ENCODE data around the gene VAMP2.
A peak's percentile ranks its signal among the peaks of the same experiment; 100 is the strongest.

The VAMP2 gene

DNA sequence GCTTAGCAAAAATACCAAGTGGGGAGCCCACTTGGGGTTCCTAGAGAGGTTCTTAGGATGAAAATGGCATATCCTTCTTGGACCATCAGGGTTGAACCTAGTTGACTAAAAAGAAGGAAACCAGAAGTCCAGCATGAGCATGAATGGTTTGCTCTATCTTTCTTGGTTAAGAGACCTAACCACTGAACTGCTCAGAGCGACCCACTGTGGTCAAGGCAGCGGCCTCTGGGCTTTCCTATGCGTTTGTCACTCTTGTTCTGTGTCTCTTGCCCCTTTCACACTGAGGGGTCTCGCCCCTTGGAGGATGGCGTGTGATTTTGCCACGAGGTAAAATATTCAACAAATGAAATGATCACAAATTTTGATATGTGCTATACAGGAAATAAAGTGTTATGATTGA lies 27.8 kb upstream of the VAMP2 start:
- H3K27ac ChIP-seq, result peak overlapping the region; percentile 96
- TF ChIP-seq, protein P1, sequence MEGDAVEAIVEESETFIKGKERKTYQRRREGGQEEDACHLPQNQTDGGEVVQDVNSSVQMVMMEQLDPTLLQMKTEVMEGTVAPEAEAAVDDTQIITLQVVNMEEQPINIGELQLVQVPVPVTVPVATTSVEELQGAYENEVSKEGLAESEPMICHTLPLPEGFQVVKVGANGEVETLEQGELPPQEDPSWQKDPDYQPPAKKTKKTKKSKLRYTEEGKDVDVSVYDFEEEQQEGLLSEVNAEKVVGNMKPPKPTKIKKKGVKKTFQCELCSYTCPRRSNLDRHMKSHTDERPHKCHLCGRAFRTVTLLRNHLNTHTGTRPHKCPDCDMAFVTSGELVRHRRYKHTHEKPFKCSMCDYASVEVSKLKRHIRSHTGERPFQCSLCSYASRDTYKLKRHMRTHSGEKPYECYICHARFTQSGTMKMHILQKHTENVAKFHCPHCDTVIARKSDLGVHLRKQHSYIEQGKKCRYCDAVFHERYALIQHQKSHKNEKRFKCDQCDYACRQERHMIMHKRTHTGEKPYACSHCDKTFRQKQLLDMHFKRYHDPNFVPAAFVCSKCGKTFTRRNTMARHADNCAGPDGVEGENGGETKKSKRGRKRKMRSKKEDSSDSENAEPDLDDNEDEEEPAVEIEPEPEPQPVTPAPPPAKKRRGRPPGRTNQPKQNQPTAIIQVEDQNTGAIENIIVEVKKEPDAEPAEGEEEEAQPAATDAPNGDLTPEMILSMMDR (IDR thresholded peaks at IDR 0.05), result no peak
- no peak for TF ChIP-seq ZFX (IDR thresholded peaks at IDR 0.05; ENCODE audit: borderline replicate concordance)

- peak within 1 kb of the TSS; percentile 96 for H3K27ac ChIP-seq
These were observed 27.1 kb upstream of the VAMP2 start, which contains the start of gene BORCS6 for GRCh38 chr17:8189711-8190477. BORCS6 (minus strand) TSS chr17:8190180; CDS start chr17:8190140, 40 bp downstream.

GRCh38 chr17:8189041-8189710 lies 26.4 kb upstream of the VAMP2 start:
- no peak for TF ChIP-seq ZFX (IDR thresholded peaks at IDR 0.05; ENCODE audit: borderline replicate concordance)
- TF ChIP-seq, protein P1 (IDR thresholded peaks at IDR 0.05), result no peak
- H3K27ac ChIP-seq, result peak overlapping the region; percentile 96

More at GRCh38 chr17:8189711-8190477, 27.1 kb upstream of the VAMP2 start, which contains the start of gene BORCS6:
- TF ChIP-seq, protein P1 (IDR thresholded peaks at IDR 0.05), result peak; percentile 42
- TF ChIP-seq ZFX (IDR thresholded peaks at IDR 0.05; ENCODE audit: borderline replicate concordance), result no peak

- no peak for TF ChIP-seq ZFX (IDR thresholded peaks at IDR 0.05; ENCODE audit: borderline replicate concordance)
- TF ChIP-seq, protein P1 (IDR thresholded peaks at IDR 0.05), result no peak
- H3K27ac ChIP-seq, result peak overlapping the region; percentile 96
These were observed 25.6 kb upstream of the VAMP2 start for GRCh38 chr17:8188263-8188839.

- peak overlapping the region; percentile 96 for H3K27ac ChIP-seq
- TF ChIP-seq, protein P1 (IDR thresholded peaks at IDR 0.05), result no peak
- TF ChIP-seq ZFX (IDR thresholded peaks at IDR 0.05; ENCODE audit: borderline replicate concordance), result no peak
These were observed 24.9 kb upstream of the VAMP2 start for GRCh38 chr17:8187517-8188262.

DNA sequence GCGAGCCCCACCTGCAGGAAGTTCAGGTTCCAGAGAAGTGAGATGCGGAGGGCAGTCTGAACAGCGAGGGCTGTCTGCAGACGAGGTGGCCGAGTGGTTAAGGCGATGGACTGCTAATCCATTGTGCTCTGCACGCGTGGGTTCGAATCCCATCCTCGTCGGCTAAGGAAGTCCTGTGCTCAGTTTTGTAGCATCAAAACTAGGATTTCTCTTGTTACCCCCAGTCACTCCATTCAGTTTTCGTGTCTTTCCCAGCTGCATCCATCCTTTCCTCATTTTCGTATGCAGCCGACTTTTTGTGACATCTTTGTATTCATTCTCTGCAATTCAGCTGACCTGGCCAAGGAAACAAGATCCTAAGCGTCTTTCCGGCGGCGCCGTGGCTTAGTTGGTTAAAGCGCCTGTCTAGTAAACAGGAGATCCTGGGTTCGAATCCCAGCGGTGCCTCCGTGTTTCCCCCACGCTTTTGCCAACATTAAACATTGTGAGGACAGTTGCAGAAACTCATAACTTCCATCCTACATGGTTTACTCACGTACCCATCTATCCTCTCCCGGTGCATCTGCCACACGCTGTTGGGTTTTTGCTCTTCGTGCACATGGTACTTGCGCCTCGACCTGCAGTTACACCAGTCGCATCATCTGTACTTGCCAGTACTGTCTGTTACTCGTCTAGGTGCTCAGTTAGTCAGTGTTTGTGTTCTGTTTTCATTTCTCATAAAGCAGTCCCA lies 24.2 kb upstream of the VAMP2 start:
- no peak for TF ChIP-seq ZFX (IDR thresholded peaks at IDR 0.05; ENCODE audit: borderline replicate concordance)
- TF ChIP-seq, protein P1 (IDR thresholded peaks at IDR 0.05), result peak; percentile 2
- H3K27ac ChIP-seq, result peak overlapping the region; percentile 96

All from 22Rv1 (cell line).